MM.1S (cell line): ENCODE results near the gene BCHE.

Experiments used
- EZH2 ChIP-seq: fragments of 300-600 bp; sonication (generic); optimal IDR thresholded peaks from 2 replicates; pipeline ENCODE3; 2017; ENCODE audit warnings: low read depth, mild to moderate bottlenecking, antibody characterized with exemption, low read length, mixed read lengths
- EZH2phosphoT487 ChIP-seq: fragments of 300-600 bp; sonication (generic); IDR thresholded peaks from 2 replicates; pipeline ENCODE4 v1.6.1; 2018; ENCODE audit warnings: antibody characterized with exemption, low read length
- TF ChIP-seq, protein P1 (sequence below): fragments of 300-600 bp; sonication (generic); IDR thresholded peaks from 2 replicates; pipeline ENCODE4 v1.5.1; 2016; ENCODE audit warnings: antibody characterized with exemption, low read length, mixed read lengths

DNA sequence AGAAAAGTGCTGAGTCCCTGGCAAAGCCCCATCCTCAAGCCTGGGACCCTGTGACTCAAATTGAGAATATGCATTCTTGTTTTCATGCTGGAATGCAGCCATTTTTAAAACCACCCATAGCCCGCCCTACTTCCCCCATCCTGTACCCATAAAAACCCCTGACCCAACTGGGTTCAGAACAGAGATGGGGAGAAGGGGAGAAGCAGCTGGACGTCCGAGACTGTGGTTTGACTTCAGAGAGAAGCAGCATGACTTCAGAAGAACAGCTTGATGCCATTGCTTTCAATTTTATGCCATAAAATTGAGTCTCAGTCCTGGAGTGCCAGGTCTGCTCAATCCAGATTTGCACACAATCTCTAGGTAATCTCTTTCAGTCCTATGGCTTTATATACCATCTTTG is 78.2 kb downstream of the BCHE start:
- TF ChIP-seq, protein P1, sequence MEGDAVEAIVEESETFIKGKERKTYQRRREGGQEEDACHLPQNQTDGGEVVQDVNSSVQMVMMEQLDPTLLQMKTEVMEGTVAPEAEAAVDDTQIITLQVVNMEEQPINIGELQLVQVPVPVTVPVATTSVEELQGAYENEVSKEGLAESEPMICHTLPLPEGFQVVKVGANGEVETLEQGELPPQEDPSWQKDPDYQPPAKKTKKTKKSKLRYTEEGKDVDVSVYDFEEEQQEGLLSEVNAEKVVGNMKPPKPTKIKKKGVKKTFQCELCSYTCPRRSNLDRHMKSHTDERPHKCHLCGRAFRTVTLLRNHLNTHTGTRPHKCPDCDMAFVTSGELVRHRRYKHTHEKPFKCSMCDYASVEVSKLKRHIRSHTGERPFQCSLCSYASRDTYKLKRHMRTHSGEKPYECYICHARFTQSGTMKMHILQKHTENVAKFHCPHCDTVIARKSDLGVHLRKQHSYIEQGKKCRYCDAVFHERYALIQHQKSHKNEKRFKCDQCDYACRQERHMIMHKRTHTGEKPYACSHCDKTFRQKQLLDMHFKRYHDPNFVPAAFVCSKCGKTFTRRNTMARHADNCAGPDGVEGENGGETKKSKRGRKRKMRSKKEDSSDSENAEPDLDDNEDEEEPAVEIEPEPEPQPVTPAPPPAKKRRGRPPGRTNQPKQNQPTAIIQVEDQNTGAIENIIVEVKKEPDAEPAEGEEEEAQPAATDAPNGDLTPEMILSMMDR = no peak
- TF ChIP-seq EZH2 = no peak
- no peak for TF ChIP-seq EZH2phosphoT487
